HepG2 (cell line): ENCODE data around the gene PSMC3IP. TPM values are rescaled to one million over a fixed set of nuclear protein-coding genes. Genes with fewer than 3 reads are reported as not detected.

ENCODE experiments used
- ATAC-seq: fragments of 200-7000 bp; cut with Tn5 transposase; 3 replicates; pipeline ENCODE4 v1.9.1; 2020; ENCODE audit warnings: mild to moderate bottlenecking, moderate library complexity
- BruUV-seq: library from RNA; stranded (reverse); fragments of 400-500 nt; replicated peaks from 2 replicates; lab custom pipeline; 2021; lab: Mats Ljungman, UMichigan
- CTCF ChIA-PET: fragments of 300-600 bp; formaldehyde crosslinking; extraction: SDS; loops from one replicate; lab custom pipeline; 2021; ENCODE audit warnings: low total read pairs, inconsistent platforms, low intra/inter-chr PET ratio; lab: Yijun Ruan, JAX
- POLR2A ChIA-PET: fragments of 350-600 bp; sonication (Branson Sonifier 250); formaldehyde crosslinking; loops from one replicate; lab custom pipeline; 2020; ENCODE audit warnings: antibody characterized with exemption, inconsistent platforms; lab: Yijun Ruan, JAX
- DNase-seq: peaks from one replicate; pipeline ENCODE4 v3.0.0-alpha.2; 2015; ENCODE audit warnings: low spot score
- FAIRE-seq: peaks from 3 replicates; lab custom pipeline; 2011; peaks lifted over from hg19 to GRCh38; lab: Jason Lieb, UNC
- H2AFZ ChIP-seq: one replicate; pipeline ENCODE4 v1.6.1; 2011; ENCODE audit warnings: low read length, inconsistent platforms
- H3K27ac ChIP-seq: fragments of 300-600 bp; 3 replicates; pipeline ENCODE4 v1.8.0; 2011; ENCODE audit warnings: mixed run types, mild to moderate bottlenecking, mixed read lengths, low read length, inconsistent platforms; ENCODE audit not compliant: insufficient read depth; ENCODE audit errors: extremely low read length
- H3K27me3 ChIP-seq, 2 experiments: fragments of 200-600 bp in 1 of 2; 2 replicates in 1 of 2; 3 replicates in 1 of 2; pipeline versions ENCODE4 v1.6.0 to v1.8.0; 2011; ENCODE audit warnings: low read length in 2 of 2, mild to moderate bottlenecking in 2 of 2, moderate library complexity in 2 of 2, inconsistent platforms in 1 of 2; ENCODE audit not compliant: insufficient read depth in 2 of 2, control insufficient read depth in 1 of 2
- H3K36me3 ChIP-seq, 2 experiments: fragments of 200-600 bp in 1 of 2; replicated peaks in 1 of 2; 2 replicates in 1 of 2; 3 replicates in 1 of 2; pipeline versions ENCODE4 v1.5.1 to v1.8.0; 2011; ENCODE audit warnings: low read length in 2 of 2, inconsistent platforms in 1 of 2; ENCODE audit not compliant: insufficient read depth in 2 of 2, control insufficient read depth in 1 of 2
- H3K4me1 ChIP-seq: 2 replicates; pipeline ENCODE4 v1.5.1; 2012; ENCODE audit warnings: low read length, inconsistent platforms; ENCODE audit not compliant: insufficient read depth
- H3K4me2 ChIP-seq: 2 replicates; pipeline ENCODE4 v1.6.0; 2011; ENCODE audit warnings: low read depth, low read length, inconsistent platforms
- H3K4me3 ChIP-seq, 3 experiments: fragments of 200-600 bp in 1 of 3; sonication (generic), shearing (Covaris generic) in 1 of 3; replicated peaks in 1 of 3; 2 replicates each; pipeline ENCODE4 v1.5.1; 2011 to 2016; ENCODE audit warnings: low read length in 3 of 3, inconsistent platforms in 2 of 3, low read depth in 2 of 3, mild to moderate bottlenecking in 2 of 3, control low read depth in 1 of 3, mixed read lengths in 1 of 3; ENCODE audit not compliant: insufficient read depth in 1 of 3
- H3K79me2 ChIP-seq: one replicate; pipeline ENCODE4 v1.6.1; 2011; ENCODE audit warnings: low read length, inconsistent platforms; ENCODE audit not compliant: insufficient read depth
- H3K9ac ChIP-seq: 2 replicates; pipeline ENCODE4 v1.6.0; 2011; ENCODE audit warnings: mild to moderate bottlenecking, low read depth, low read length, inconsistent platforms; ENCODE audit not compliant: insufficient read depth
- H3K9me3 ChIP-seq: 2 replicates; pipeline ENCODE4 v1.5.1; 2012; ENCODE audit warnings: mild to moderate bottlenecking, low read length
- H4K20me1 ChIP-seq: 2 replicates; pipeline ENCODE4 v1.6.0; 2011; ENCODE audit warnings: inconsistent platforms, mild to moderate bottlenecking, low read length, moderate library complexity; ENCODE audit not compliant: insufficient read depth
- ADNP ChIP-seq: sonication (generic); formaldehyde crosslinking; IDR thresholded peaks from 2 replicates; pipeline ENCODE4 v1.4.0; 2020; ENCODE audit warnings: missing genetic modification reagents
- CHD2 ChIP-seq: IDR thresholded peaks from 2 replicates; pipeline ENCODE4 v1.6.1; 2011; ENCODE audit warnings: low read depth, low read length, improper control_type of control experiment
- FOXK2 ChIP-seq: fragments of 450-650 bp; IDR thresholded peaks from 2 replicates; pipeline ENCODE4 v1.6.1; 2016
- IRF2 ChIP-seq: IDR thresholded peaks from 2 replicates; pipeline ENCODE4 v1.6.1; 2018; ENCODE audit warnings: missing genetic modification reagents, missing compliant biosample characterization
- KLF9 ChIP-seq: IDR thresholded peaks from 2 replicates; pipeline ENCODE4 v1.6.1; 2016; ENCODE audit warnings: low read depth
- KMT2A ChIP-seq: sonication (generic); formaldehyde crosslinking; IDR thresholded peaks from 2 replicates; pipeline ENCODE4 v1.4.0; 2020; ENCODE audit warnings: missing genetic modification reagents
- PAF1 ChIP-seq: IDR thresholded peaks from 2 replicates; pipeline ENCODE4 v1.6.1; 2016; ENCODE audit warnings: missing genetic modification reagents, missing compliant biosample characterization
- POGK ChIP-seq: sonication (generic); formaldehyde crosslinking; conservative IDR thresholded peaks from 2 replicates; pipeline ENCODE4 v1.8.0; 2022; ENCODE audit warnings: mild to moderate bottlenecking, moderate library complexity, missing genetic modification reagents
- PPARG ChIP-seq: conservative IDR thresholded peaks from 2 replicates; pipeline ENCODE4 v1.6.1; 2016; ENCODE audit warnings: missing biosample characterization, missing genetic modification reagents
- PRDM4 ChIP-seq: sonication (generic); formaldehyde crosslinking; IDR thresholded peaks from 2 replicates; pipeline ENCODE4 v1.9.0; 2021; ENCODE audit warnings: missing genetic modification reagents, borderline replicate concordance
- REL ChIP-seq: sonication (generic); formaldehyde crosslinking; conservative IDR thresholded peaks from 2 replicates; pipeline ENCODE4 v1.8.0; 2022; ENCODE audit warnings: mild to moderate bottlenecking, missing genetic modification reagents, moderate library complexity
- THAP11 ChIP-seq: IDR thresholded peaks from 2 replicates; pipeline ENCODE4 v1.6.1; 2016; ENCODE audit warnings: missing biosample characterization, missing genetic modification reagents
- ZFP37 ChIP-seq: sonication (generic); formaldehyde crosslinking; IDR thresholded peaks from 2 replicates; pipeline ENCODE4 v1.4.0; 2020; ENCODE audit warnings: missing genetic modification reagents, borderline replicate concordance
- ZNF3 ChIP-seq: IDR thresholded peaks from 2 replicates; pipeline ENCODE4 v1.7.0; 2017; ENCODE audit warnings: inconsistent platforms
- ZNF430 ChIP-seq: sonication (generic); formaldehyde crosslinking; IDR thresholded peaks from 2 replicates; pipeline ENCODE4 v1.9.0; 2021; ENCODE audit warnings: mild to moderate bottlenecking, missing genetic modification reagents
- ZNF446 ChIP-seq: sonication (generic); formaldehyde crosslinking; IDR thresholded peaks from 2 replicates; pipeline ENCODE4 v1.5.0; 2020; ENCODE audit warnings: mild to moderate bottlenecking, missing genetic modification reagents
- ZNF772 ChIP-seq: sonication (generic); formaldehyde crosslinking; IDR thresholded peaks from 2 replicates; pipeline ENCODE4 v1.5.0; 2020; ENCODE audit warnings: mild to moderate bottlenecking, missing genetic modification reagents
- ZNF790 ChIP-seq: sonication (generic); formaldehyde crosslinking; IDR thresholded peaks from 2 replicates; pipeline ENCODE4 v1.8.0; 2022; ENCODE audit warnings: missing genetic modification reagents, mild to moderate bottlenecking, borderline replicate concordance
- ZNF816 ChIP-seq: sonication (generic); formaldehyde crosslinking; IDR thresholded peaks from 2 replicates; pipeline ENCODE4 v1.8.0; 2022; ENCODE audit warnings: missing genetic modification reagents, mild to moderate bottlenecking, borderline replicate concordance
- ZSCAN21 ChIP-seq: sonication (generic); formaldehyde crosslinking; IDR thresholded peaks from 2 replicates; pipeline ENCODE4 v1.8.0; 2022; ENCODE audit warnings: mild to moderate bottlenecking, missing genetic modification reagents, moderate library complexity, borderline replicate concordance
- ZUFSP ChIP-seq: sonication (generic); formaldehyde crosslinking; IDR thresholded peaks from 2 replicates; pipeline ENCODE4 v1.9.0; 2021; ENCODE audit warnings: missing genetic modification reagents, mild to moderate bottlenecking, borderline replicate concordance
- WGBS: methylation state at CpG from one replicate; pipeline ENCODE4 v1.1.6; 2017; ENCODE audit warnings: low lambda C conversion rate; 5-methylcytosine and 5-hydroxymethylcytosine counted together
- in situ Hi-C: cut with HindIII; loops from 2 replicates; pipeline ENCODE4 v1.10.0; 2017; ENCODE audit warnings: low pct_unique_long_range_greater_than_20kb; ENCODE audit not compliant: extremely low pct_ligation_motif_present
- intact Hi-C: fragments of 100-400 bp; cut with micrococcal nuclease; formaldehyde crosslinking; loops from one replicate; pipeline ENCODE4 v1.10.0; 2022; ENCODE audit not compliant: unreplicated experiment
- polyA plus RNA-seq, 8 experiments: library from polyadenylated mRNA; depleted of rRNA in 3 of 8; stranded (reverse) in 7 of 8; unstranded in 1 of 8; fragments of >200 nt; fragmentation: Illumina TruSeq in 4 of 8; extraction: Trizol in 4 of 8; gene quantifications; 2 replicates each; pipeline versions ENCODE4 v1.2.1 to v1.2.3, GENCODE V29; 2011 to 2016; ENCODE audit warnings: low read depth in 4 of 8, missing spikeins in 1 of 8, mixed read lengths in 1 of 8; ENCODE audit not compliant: insufficient read depth in 1 of 8
- total RNA-seq, 5 experiments: library from RNA; depleted of rRNA; stranded (reverse); fragments of >200 nt; fragmentation: Illumina TruSeq; extraction: Trizol; gene quantifications; 2 replicates each; pipeline ENCODE4 v1.2.3, GENCODE V29; 2016; ENCODE audit warnings: low read depth in 1 of 5

The PSMC3IP gene
- total and polyA plus RNA-seq, 2 of the 13 experiments (the other 11 are each of a cell fraction or from before 2014, with no cell fraction given), result 6.5 to 22.4 TPM

- Histone ChIP-seq H3K4me1 (peaks cover 62% of the 10 kb centered on the region), H3K4me2 (peak within 1 kb of the TSS; percentile 99), H3K27me3 (no peaks in the 10 kb centered on the region), H3K27ac (peak within 1 kb of the TSS; percentile 79), H3K79me2 (peaks cover 13% of the 10 kb centered on the region), H2AFZ (no peak within 1 kb of the TSS), H3K36me3 (peaks cover 3 to 5% of the 10 kb centered on the region in 2 experiments; a peak in 1 of 5 replicates), H3K4me3 (peak within 1 kb of the TSS; percentile 54 to 72 (median 66)), H4K20me1 (no peaks in the 10 kb centered on the region), H3K9ac (peak within 1 kb of the TSS; percentile 83), H3K9me3 (no peaks in the 10 kb centered on the region)
- FAIRE-seq, result no peak
- ChIA-PET POLR2A (interaction anchor here (1.0 to 4.2 kb wide), 27 partner anchors 9 to 261 kb away, joined by 3 to 68 read pairs (median 6); partner anchors contain the start of genes CAVIN1, COASY, HSD17B1 and MLX), CTCF (no interaction called here)
- peak; percentile 74 for ATAC-seq
- WGBS, result 0% methylated on average over 2 of the region's 40 CpGs
- no TSS peak for BruUV-seq
- in situ Hi-C loops, result no loop called here
- peak; percentile 89 for DNase-seq
- intact Hi-C loops, result no loop called here
- TF ChIP-seq FOXK2 (no peak), THAP11 (no peak; the same call in 1 of the 2 replicates), ZSCAN21 (CRISPR knock-in tag) (peak; percentile 17; the same call in 1 of the 2 replicates), KMT2A (no peak; the same call in 1 of the 2 replicates), PAF1 (CRISPR knock-in tag) (no peak), ADNP (no peak), ZNF816 (CRISPR knock-in tag) (peak; percentile 95; the same call in 1 of the 2 replicates), ZNF3 (no peak), ZNF772 (CRISPR knock-in tag) (no peak), ZUFSP (CRISPR knock-in tag) (no peak), ZNF446 (CRISPR knock-in tag) (no peak), ZFP37 (peak; percentile 96), ZNF430 (CRISPR knock-in tag) (peak; percentile 94), REL (CRISPR knock-in tag) (no peak; the same call in none of the 2 replicates), PPARG (CRISPR knock-in tag) (no peak), PRDM4 (CRISPR knock-in tag) (no peak), IRF2 (peak; percentile 71), CHD2 (no peak; the same call in 1 of the 2 replicates), POGK (CRISPR knock-in tag) (no peak), ZNF790 (CRISPR knock-in tag) (no peak), KLF9 (no peak)
These were observed 41.5 kb downstream of the PSMC3IP start, which contains the start of gene NAGLU for GRCh38 chr17:42536048-42536371. TSS of gene NAGLU (plus strand) at chr17:42536241. CDS start at chr17:42536273, 32 bp downstream.
